GM12878 (cell line): ENCODE measurements around the gene GLMP. TPM values are rescaled to one million over a fixed set of nuclear protein-coding genes. Genes with fewer than 3 reads are reported as not detected.

ENCODE experiments used
- CBFB ChIP-seq: IDR thresholded peaks from 2 replicates; pipeline ENCODE4 v1.6.1; 2016; ENCODE audit warnings: antibody characterized with exemption, low read depth
- CHD1 ChIP-seq: IDR thresholded peaks from 2 replicates; pipeline ENCODE4 v1.6.1; 2012; ENCODE audit warnings: low read depth, low read length, improper control_type of control experiment
- ESRRA ChIP-seq: IDR thresholded peaks from 2 replicates; pipeline ENCODE4 v1.6.1; 2012; ENCODE audit warnings: mild to moderate bottlenecking, low read length, improper control_type of control experiment
- KLF5 ChIP-seq: fragments of 450-650 bp; IDR thresholded peaks from 2 replicates; pipeline ENCODE4 v1.6.1; 2014; ENCODE audit warnings: mild to moderate bottlenecking; ENCODE audit not compliant: partially characterized antibody
- MEF2A ChIP-seq: IDR thresholded peaks from 2 replicates; pipeline ENCODE4 v1.6.1; 2011; ENCODE audit warnings: low read depth, mild to moderate bottlenecking, low read length, moderate library complexity; ENCODE audit not compliant: insufficient read depth
- MTA2 ChIP-seq: fragments of 450-650 bp; IDR thresholded peaks from 2 replicates; pipeline ENCODE4 v1.6.1; 2016; ENCODE audit warnings: low read depth, mild to moderate bottlenecking, moderate library complexity
- MYB ChIP-seq: fragments of 150-350 bp; IDR thresholded peaks from 2 replicates; pipeline ENCODE4 v1.6.1; 2014; ENCODE audit warnings: mild to moderate bottlenecking, low read depth, low read length, borderline replicate concordance
- RELA ChIP-seq: fragments of 450-650 bp; IDR thresholded peaks from 2 replicates; pipeline ENCODE4 v1.8.0; 2014; ENCODE audit warnings: borderline replicate concordance; ENCODE audit not compliant: partially characterized antibody
- SIX5 ChIP-seq: IDR thresholded peaks from 2 replicates; pipeline ENCODE4 v1.6.1; 2011; ENCODE audit warnings: mild to moderate bottlenecking, low read depth, low read length, moderate library complexity; ENCODE audit not compliant: severe bottlenecking
- SRF ChIP-seq, 2 experiments: IDR thresholded peaks; 2 replicates each; pipeline ENCODE4 v1.6.1; 2011; ENCODE audit warnings: low read depth in 2 of 2, low read length in 2 of 2, mild to moderate bottlenecking in 1 of 2, moderate library complexity in 1 of 2
- TAF1 ChIP-seq: IDR thresholded peaks from 2 replicates; pipeline ENCODE4 v1.6.1; 2011; ENCODE audit warnings: mild to moderate bottlenecking, low read depth, low read length, borderline replicate concordance
- TBL1XR1 ChIP-seq: IDR thresholded peaks from 2 replicates; pipeline ENCODE4 v1.6.1; 2012; ENCODE audit warnings: low read depth, low read length, improper control_type of control experiment
- TCF3 ChIP-seq: IDR thresholded peaks from 2 replicates; pipeline ENCODE4 v1.6.1; 2012; ENCODE audit warnings: low read depth, mild to moderate bottlenecking, low read length, borderline replicate concordance; ENCODE audit not compliant: insufficient read depth
- WRNIP1 ChIP-seq: IDR thresholded peaks from 2 replicates; pipeline ENCODE4 v1.6.1; 2011; ENCODE audit warnings: low read depth, low read length, improper control_type of control experiment, borderline replicate concordance
- ZNF384 ChIP-seq: IDR thresholded peaks from 2 replicates; pipeline ENCODE4 v1.6.1; 2012; ENCODE audit warnings: low read depth, mild to moderate bottlenecking, low read length, improper control_type of control experiment, borderline replicate concordance
- polyA plus RNA-seq, 11 experiments: library from polyadenylated mRNA; depleted of rRNA in 4 of 11; unstranded in 6 of 11; stranded (reverse) in 5 of 11; fragments of >200 nt; fragmentation: Nextera tagmentation in 4 of 11; fragmentation: Illumina TruSeq in 1 of 11; extraction: Ambion mirVana in 4 of 11; extraction: Trizol in 1 of 11; gene quantifications; 1 replicate in 1 of 11; 2 replicates in 10 of 11; pipeline versions ENCODE4 v1.2.1 to v1.2.3, GENCODE V29; 2011 to 2016; ENCODE audit warnings: inconsistent platforms in 2 of 11, missing spikeins in 2 of 11, low read depth in 1 of 11
- total RNA-seq, 4 experiments: library from RNA; depleted of rRNA in 3 of 4; stranded (reverse); fragments of >200 nt in 3 of 4; fragmentation: Illumina TruSeq in 1 of 4; extraction: Trizol in 1 of 4; gene quantifications; 2 replicates each; pipeline versions ENCODE4 v1.2.1 to v1.2.3, GENCODE V29; 2013 to 2021
- TF ChIP-seq, protein P1 (sequence below): fragments of 450-650 bp; IDR thresholded peaks from 2 replicates; pipeline ENCODE4 v1.6.1; 2017; ENCODE audit warnings: antibody characterized with exemption, mild to moderate bottlenecking, moderate library complexity
- TF ChIP-seq, protein P2 (sequence below): fragments of 450-650 bp; IDR thresholded peaks from 2 replicates; pipeline ENCODE4 v1.6.1; 2016; ENCODE audit warnings: mild to moderate bottlenecking, moderate library complexity, borderline replicate concordance
- TF ChIP-seq, protein P3 (sequence below): IDR thresholded peaks from 2 replicates; pipeline ENCODE4 v1.6.1; 2011; ENCODE audit warnings: mild to moderate bottlenecking, low read depth, low read length, moderate library complexity; ENCODE audit not compliant: insufficient replicate concordance
- TF ChIP-seq, protein P4 (sequence below): fragments of 150-350 bp; IDR thresholded peaks from 2 replicates; pipeline ENCODE4 v1.6.1; 2014; ENCODE audit warnings: mild to moderate bottlenecking, low read depth, low read length

GLMP gene
- total and polyA plus RNA-seq, 10 of the 15 experiments (the other 5 are each of a cell fraction or from before 2014, with no cell fraction given), result 4.4 to 30.0 (median 19.5) TPM

DNA sequence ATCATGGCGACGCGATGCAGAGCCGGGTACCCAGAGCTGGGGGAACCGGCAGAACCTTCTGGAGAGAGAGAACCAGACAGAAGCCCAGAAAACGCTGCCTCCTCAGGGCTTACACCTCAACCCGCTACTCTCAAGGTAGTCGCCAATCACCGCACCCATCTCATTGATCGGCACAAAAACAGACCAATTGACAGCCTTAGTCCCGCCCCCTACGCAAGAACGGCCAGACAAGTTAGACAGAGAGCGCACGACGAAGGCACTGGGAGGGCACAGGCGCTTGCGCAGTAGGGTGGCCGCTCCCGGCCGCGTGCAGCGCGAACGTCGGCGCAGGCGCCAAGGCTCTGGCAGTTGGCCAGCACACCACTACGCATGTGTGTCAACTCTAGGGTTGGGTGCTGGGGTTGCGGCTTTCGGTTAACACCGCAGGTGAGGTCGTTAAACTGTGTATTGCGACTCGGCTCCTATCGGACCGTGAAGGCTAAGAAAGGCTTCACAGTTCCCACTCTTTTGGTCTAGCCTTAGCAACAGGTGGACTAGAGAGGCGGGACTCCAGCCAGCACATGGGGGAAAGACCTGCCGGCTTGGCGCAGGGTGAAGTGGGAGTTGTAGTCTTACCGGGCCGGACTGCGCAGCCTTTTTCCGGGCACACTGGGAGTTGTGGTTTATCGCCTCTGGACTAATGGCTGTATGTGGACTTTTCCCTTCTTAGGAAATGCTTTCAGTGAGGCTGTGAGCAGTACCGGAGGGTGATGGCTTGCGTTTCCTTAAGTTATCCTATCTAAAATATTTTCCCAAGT, 42.9 kb upstream of the GLMP start, which contains the start of the genes CCT3 and TSACC (continued):
- TF ChIP-seq, protein P1, sequence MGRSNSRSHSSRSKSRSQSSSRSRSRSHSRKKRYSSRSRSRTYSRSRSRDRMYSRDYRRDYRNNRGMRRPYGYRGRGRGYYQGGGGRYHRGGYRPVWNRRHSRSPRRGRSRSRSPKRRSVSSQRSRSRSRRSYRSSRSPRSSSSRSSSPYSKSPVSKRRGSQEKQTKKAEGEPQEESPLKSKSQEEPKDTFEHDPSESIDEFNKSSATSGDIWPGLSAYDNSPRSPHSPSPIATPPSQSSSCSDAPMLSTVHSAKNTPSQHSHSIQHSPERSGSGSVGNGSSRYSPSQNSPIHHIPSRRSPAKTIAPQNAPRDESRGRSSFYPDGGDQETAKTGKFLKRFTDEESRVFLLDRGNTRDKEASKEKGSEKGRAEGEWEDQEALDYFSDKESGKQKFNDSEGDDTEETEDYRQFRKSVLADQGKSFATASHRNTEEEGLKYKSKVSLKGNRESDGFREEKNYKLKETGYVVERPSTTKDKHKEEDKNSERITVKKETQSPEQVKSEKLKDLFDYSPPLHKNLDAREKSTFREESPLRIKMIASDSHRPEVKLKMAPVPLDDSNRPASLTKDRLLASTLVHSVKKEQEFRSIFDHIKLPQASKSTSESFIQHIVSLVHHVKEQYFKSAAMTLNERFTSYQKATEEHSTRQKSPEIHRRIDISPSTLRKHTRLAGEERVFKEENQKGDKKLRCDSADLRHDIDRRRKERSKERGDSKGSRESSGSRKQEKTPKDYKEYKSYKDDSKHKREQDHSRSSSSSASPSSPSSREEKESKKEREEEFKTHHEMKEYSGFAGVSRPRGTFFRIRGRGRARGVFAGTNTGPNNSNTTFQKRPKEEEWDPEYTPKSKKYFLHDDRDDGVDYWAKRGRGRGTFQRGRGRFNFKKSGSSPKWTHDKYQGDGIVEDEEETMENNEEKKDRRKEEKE, result no peak
- TF ChIP-seq, protein P2, sequence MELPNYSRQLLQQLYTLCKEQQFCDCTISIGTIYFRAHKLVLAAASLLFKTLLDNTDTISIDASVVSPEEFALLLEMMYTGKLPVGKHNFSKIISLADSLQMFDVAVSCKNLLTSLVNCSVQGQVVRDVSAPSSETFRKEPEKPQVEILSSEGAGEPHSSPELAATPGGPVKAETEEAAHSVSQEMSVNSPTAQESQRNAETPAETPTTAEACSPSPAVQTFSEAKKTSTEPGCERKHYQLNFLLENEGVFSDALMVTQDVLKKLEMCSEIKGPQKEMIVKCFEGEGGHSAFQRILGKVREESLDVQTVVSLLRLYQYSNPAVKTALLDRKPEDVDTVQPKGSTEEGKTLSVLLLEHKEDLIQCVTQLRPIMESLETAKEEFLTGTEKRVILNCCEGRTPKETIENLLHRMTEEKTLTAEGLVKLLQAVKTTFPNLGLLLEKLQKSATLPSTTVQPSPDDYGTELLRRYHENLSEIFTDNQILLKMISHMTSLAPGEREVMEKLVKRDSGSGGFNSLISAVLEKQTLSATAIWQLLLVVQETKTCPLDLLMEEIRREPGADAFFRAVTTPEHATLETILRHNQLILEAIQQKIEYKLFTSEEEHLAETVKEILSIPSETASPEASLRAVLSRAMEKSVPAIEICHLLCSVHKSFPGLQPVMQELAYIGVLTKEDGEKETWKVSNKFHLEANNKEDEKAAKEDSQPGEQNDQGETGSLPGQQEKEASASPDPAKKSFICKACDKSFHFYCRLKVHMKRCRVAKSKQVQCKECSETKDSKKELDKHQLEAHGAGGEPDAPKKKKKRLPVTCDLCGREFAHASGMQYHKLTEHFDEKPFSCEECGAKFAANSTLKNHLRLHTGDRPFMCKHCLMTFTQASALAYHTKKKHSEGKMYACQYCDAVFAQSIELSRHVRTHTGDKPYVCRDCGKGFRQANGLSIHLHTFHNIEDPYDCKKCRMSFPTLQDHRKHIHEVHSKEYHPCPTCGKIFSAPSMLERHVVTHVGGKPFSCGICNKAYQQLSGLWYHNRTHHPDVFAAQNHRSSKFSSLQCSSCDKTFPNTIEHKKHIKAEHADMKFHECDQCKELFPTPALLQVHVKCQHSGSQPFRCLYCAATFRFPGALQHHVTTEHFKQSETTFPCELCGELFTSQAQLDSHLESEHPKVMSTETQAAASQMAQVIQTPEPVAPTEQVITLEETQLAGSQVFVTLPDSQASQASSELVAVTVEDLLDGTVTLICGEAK, result peak; percentile 82; the same call in 1 of the 2 replicates
- TF ChIP-seq ESRRA (peak; percentile 36; the same call in 1 of the 2 replicates), CBFB (peak; percentile 90), SRF (IDR thresholded peaks at IDR 0.05; ENCODE audit: low read depth in 2 of 2, low read length in 2 of 2) (0 out of 4 replicates have a peak, but pooled peaks of 1 of the 2 experiments have one; percentile 12), RELA (peak; percentile 81), TCF3 (0 out of 2 replicates have a peak, but pooled peaks have one; percentile 51), TBL1XR1 (peak; percentile 71; the same call in 1 of the 2 replicates), CHD1 (no peak), KLF5 (peak; percentile 42), SIX5 (peak; percentile 91), WRNIP1 (peak; percentile 76; the same call in 1 of the 2 replicates), MEF2A (0 out of 2 replicates have a peak, but pooled peaks have one; percentile 34), TAF1 (peak; percentile 85), MYB (peak; percentile 78; the same call in 1 of the 2 replicates), ZNF384 (no peak), MTA2 (peak; percentile 59)
- TF ChIP-seq, protein P3, sequence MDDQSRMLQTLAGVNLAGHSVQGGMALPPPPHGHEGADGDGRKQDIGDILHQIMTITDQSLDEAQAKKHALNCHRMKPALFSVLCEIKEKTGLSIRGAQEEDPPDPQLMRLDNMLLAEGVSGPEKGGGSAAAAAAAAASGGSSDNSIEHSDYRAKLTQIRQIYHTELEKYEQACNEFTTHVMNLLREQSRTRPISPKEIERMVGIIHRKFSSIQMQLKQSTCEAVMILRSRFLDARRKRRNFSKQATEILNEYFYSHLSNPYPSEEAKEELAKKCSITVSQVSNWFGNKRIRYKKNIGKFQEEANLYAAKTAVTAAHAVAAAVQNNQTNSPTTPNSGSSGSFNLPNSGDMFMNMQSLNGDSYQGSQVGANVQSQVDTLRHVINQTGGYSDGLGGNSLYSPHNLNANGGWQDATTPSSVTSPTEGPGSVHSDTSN, result peak; percentile 99
- TF ChIP-seq, protein P4, sequence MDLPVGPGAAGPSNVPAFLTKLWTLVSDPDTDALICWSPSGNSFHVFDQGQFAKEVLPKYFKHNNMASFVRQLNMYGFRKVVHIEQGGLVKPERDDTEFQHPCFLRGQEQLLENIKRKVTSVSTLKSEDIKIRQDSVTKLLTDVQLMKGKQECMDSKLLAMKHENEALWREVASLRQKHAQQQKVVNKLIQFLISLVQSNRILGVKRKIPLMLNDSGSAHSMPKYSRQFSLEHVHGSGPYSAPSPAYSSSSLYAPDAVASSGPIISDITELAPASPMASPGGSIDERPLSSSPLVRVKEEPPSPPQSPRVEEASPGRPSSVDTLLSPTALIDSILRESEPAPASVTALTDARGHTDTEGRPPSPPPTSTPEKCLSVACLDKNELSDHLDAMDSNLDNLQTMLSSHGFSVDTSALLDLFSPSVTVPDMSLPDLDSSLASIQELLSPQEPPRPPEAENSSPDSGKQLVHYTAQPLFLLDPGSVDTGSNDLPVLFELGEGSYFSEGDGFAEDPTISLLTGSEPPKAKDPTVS, result peak; percentile 88; the same call in 1 of the 2 replicates
